T-helper 17 cell (primary cell): ENCODE data around the gene AARSD1. TPM values are rescaled to one million over a fixed set of nuclear protein-coding genes. Genes with fewer than 3 reads are reported as not detected.

ENCODE experiments used
- ATAC-seq: fragments of 150-1000 bp; cut with Tn5 transposase; 2 replicates; pipeline ENCODE4 v1.10.0; 2021; ENCODE audit warnings: mild to moderate bottlenecking, moderate library complexity
- DNase-seq, 3 donors: peaks; one replicate each; pipeline versions ENCODE4 v3.0.0 to v3.0.0-alpha.2; 2020 to 2021
- H3K9me3 ChIP-seq: one replicate; pipeline ENCODE4 v1.7.0; 2013; ENCODE audit warnings: low read length, mild to moderate bottlenecking; ENCODE audit not compliant: control insufficient read depth, poor library complexity, severe bottlenecking
- H3K27ac Mint-ChIP-seq: one replicate; pipeline ENCODE4 v1.8.0; 2022; ENCODE audit warnings: mild to moderate bottlenecking, moderate library complexity, mixed read lengths
- H3K27me3 Mint-ChIP-seq: one replicate; pipeline ENCODE4 v1.8.0; 2022; ENCODE audit warnings: mixed read lengths
- H3K36me3 Mint-ChIP-seq: one replicate; pipeline ENCODE4 v1.8.0; 2022; ENCODE audit warnings: low read depth, mixed read lengths
- H3K4me1 Mint-ChIP-seq: one replicate; pipeline ENCODE4 v1.8.0; 2022; ENCODE audit warnings: mild to moderate bottlenecking, mixed read lengths
- H3K4me3 Mint-ChIP-seq: one replicate; pipeline ENCODE4 v1.8.0; 2022; ENCODE audit warnings: mild to moderate bottlenecking, moderate library complexity, mixed read lengths
- total RNA-seq, 4 donors: library from RNA in 2 of 4; stranded (reverse) in 2 of 4; gene quantifications; one replicate each; pipeline ENCODE4 v1.2.3 and lab custom pipeline; 2022 to 2026

Gene AARSD1
- total RNA-seq, 2 donors from 2014 or later = 47.6 to 59.9 TPM

DNA sequence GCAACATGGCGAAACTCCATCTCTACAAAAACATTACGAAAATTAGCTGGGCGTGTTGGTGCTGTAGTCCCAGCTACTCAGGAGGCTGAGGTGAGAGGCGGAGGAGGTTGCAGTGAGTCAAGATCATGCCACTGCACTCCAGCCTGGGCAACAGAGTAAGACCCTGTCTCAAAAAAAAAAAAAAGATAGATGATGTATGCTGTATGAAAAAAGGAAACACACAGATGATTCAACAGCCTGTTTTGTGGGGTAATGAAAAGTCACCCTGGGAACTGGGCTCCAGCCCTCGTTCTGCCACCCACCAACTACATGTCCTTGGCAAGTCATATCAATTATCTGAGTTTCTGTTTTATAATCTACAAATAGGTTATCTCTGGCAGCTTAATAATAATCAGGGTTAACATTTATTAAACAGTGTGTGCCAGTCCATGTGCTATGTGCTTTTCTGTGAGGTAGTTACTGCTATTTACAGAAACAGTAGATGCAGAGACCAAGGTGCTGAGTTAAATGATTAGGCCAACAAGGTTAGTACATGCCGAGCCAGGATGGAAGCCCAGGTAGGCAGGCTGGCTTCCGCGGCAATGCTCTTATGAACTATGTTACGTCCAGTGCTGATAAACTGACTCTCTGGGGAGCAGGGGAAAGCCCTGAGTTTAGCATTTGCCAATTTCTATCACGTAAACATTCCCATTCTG is 62.6 kb downstream of the AARSD1 start:
- H3K27me3 Mint-ChIP-seq = peaks cover 42% of the 10 kb centered on the region
- no peak overlapping the region for H3K27ac Mint-ChIP-seq
- ATAC-seq (no peak), DNase-seq (no peak)
- H3K36me3 Mint-ChIP-seq = no peaks in the 10 kb centered on the region
- no peak overlapping the region for H3K4me3 Mint-ChIP-seq
- H3K9me3 ChIP-seq = no peaks in the 10 kb centered on the region
- peaks cover 3% of the 10 kb centered on the region for H3K4me1 Mint-ChIP-seq

Other genes with a start within 250 kb of the AARSD1 start
- 10 to 100 TPM; 72.6 to 77.0 TPM for gene EZH1, start 219.4 kb downstream of the AARSD1 start, total RNA-seq
- not detected for gene RAMP2, start 203.2 kb downstream of the AARSD1 start, total RNA-seq
- 10 to 100 TPM; 20.5 to 27.4 TPM for gene VPS25, start 191.0 kb downstream of the AARSD1 start, total RNA-seq
- gene WNK4, start 183.8 kb downstream of the AARSD1 start, total RNA-seq = under 1 TPM in 1 of 2 donors, not detected in 1; 0.31 TPM
- 10 to 100 TPM; 10.1 to 15.2 TPM for gene COA3, start 165.8 kb downstream of the AARSD1 start, total RNA-seq
- not detected for gene CNTD1, start 165.6 kb downstream of the AARSD1 start, total RNA-seq
- 100 to 1,000 TPM; 125 to 158 TPM for gene BECN1, start 140.2 kb downstream of the AARSD1 start, total RNA-seq
- gene PSME3, start 131.1 kb downstream of the AARSD1 start, total RNA-seq = 10 to 100 TPM; 71.5 to 78.8 TPM
- gene AOC2, start 119.9 kb downstream of the AARSD1 start, total RNA-seq = 1 to 10 TPM; 1.9 to 2.6 TPM
- gene AOC3, start 113.3 kb downstream of the AARSD1 start, total RNA-seq = 1 to 10 TPM; 1.0 to 1.1 TPM
- not detected for gene G6PC1, start 63.7 kb downstream of the AARSD1 start, total RNA-seq
- 1 to 10 TPM in 1 of 2 donors, not detected in 1; 2.3 TPM for gene PTGES3L, start 15.6 kb upstream of the AARSD1 start, total RNA-seq
- 10 to 100 TPM; 15.6 to 16.6 TPM for gene RUNDC1, start 16.1 kb upstream of the AARSD1 start, total RNA-seq
- 1,000 to 10,000 TPM; 1,342 to 1,395 TPM for gene RPL27, start 34.0 kb upstream of the AARSD1 start, total RNA-seq
- 10 to 100 TPM; 23.1 to 23.8 TPM for gene IFI35, start 42.3 kb upstream of the AARSD1 start, total RNA-seq
- 10 to 100 TPM; 26.0 to 29.3 TPM for gene VAT1, start 57.9 kb upstream of the AARSD1 start, total RNA-seq
- 1 to 10 TPM in 1 of 2 donors, under 1 TPM in 1; 0.12 to 1.1 TPM for gene RND2, start 60.8 kb upstream of the AARSD1 start, total RNA-seq
- gene BRCA1, start 160.9 kb upstream of the AARSD1 start, total RNA-seq = 1 to 10 TPM; 2.1 to 3.4 TPM
- gene NBR1, start 206.8 kb upstream of the AARSD1 start, total RNA-seq = 10 to 100 TPM; 55.1 to 55.8 TPM
- gene TMEM106A, start 247.4 kb upstream of the AARSD1 start, total RNA-seq = 10 to 100 TPM in 1 of 2 donors, 1 to 10 TPM in 1; 7.0 to 10.0 TPM